Endothelial cell of umbilical vein (primary cell): Measurements from ENCODE around the gene CSAG2.
"Not testable (repeated sequence)": the region's sequence is repeated elsewhere in the genome, so short reads cannot be mapped to it uniquely, and the experiment has no call there.

Experiments used
- FOS ChIP-seq: IDR thresholded peaks from 2 replicates; pipeline ENCODE4 v1.6.1; 2011; ENCODE audit warnings: mild to moderate bottlenecking, low read length, moderate library complexity, borderline replicate concordance; ENCODE audit not compliant: insufficient read depth
- JUN ChIP-seq: IDR thresholded peaks from 2 replicates; pipeline ENCODE4 v1.6.1; 2011; ENCODE audit warnings: borderline replicate concordance, low read depth; ENCODE audit not compliant: insufficient read length, insufficient read depth
- MAX ChIP-seq: IDR thresholded peaks from 2 replicates; pipeline ENCODE4 v1.6.1; 2011; ENCODE audit not compliant: insufficient read depth, insufficient read length
- TF ChIP-seq, protein P1 (sequence below), 2 donors: IDR thresholded peaks; 1 replicate in 1 of 2; 2 replicates in 1 of 2; pipeline ENCODE4 v1.5.1; 2011; ENCODE audit warnings: low read length in 2 of 2, mild to moderate bottlenecking in 2 of 2, moderate library complexity in 2 of 2, control low read depth in 1 of 2, inconsistent platforms in 1 of 2, low read depth in 1 of 2; ENCODE audit not compliant: insufficient read depth in 1 of 2; ENCODE audit errors: extremely low read depth in 1 of 2

DNA sequence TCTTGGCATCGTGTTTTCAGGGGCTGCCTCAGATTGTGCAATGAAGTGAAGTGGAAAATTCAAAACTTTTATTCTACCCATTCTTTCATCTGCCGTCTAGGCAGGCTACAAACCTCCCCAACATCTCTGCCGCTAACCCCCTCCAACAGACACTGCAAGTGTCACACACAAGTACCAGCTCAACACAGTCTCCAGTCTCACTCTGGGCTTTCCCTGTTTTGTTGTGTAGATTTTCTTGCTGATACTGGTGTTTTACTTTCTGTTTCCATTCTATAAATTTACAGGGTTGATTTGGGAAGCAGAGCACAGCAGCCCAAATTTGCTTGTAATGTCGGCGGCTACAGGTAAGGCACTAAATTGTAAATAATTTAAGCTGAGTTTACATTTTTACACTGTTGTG is 45.8 kb upstream of the CSAG2 start:
- TF ChIP-seq, protein P1, sequence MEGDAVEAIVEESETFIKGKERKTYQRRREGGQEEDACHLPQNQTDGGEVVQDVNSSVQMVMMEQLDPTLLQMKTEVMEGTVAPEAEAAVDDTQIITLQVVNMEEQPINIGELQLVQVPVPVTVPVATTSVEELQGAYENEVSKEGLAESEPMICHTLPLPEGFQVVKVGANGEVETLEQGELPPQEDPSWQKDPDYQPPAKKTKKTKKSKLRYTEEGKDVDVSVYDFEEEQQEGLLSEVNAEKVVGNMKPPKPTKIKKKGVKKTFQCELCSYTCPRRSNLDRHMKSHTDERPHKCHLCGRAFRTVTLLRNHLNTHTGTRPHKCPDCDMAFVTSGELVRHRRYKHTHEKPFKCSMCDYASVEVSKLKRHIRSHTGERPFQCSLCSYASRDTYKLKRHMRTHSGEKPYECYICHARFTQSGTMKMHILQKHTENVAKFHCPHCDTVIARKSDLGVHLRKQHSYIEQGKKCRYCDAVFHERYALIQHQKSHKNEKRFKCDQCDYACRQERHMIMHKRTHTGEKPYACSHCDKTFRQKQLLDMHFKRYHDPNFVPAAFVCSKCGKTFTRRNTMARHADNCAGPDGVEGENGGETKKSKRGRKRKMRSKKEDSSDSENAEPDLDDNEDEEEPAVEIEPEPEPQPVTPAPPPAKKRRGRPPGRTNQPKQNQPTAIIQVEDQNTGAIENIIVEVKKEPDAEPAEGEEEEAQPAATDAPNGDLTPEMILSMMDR (IDR thresholded peaks at IDR 0.05; ENCODE audit: extremely low read depth in 1 of 2, insufficient read depth in 1 of 2, low read depth in 1 of 2, low read length in 2 of 2) = not testable (repeated sequence)
- not testable (repeated sequence) for TF ChIP-seq MAX, JUN, FOS
